LHCN-M2 (cell line): ENCODE measurements around the gene MDH2. TPM values are rescaled to one million over a fixed set of nuclear protein-coding genes. Genes with fewer than 3 reads are reported as not detected.
A peak's percentile ranks its signal among the peaks of the same experiment; 100 is the strongest.
"Not testable (repeated sequence)": the region's sequence is repeated elsewhere in the genome, so short reads cannot be mapped to it uniquely, and the experiment has no call there.

Experiments
- DNase-seq: peaks from one replicate; pipeline ENCODE4 v3.0.0-alpha.2; 2012; ENCODE audit warnings: low read depth
- polyA plus RNA-seq: library from polyadenylated mRNA; unstranded; fragments of >200 nt; gene quantifications from one replicate; pipeline ENCODE4 v1.2.1, GENCODE V29; 2012; ENCODE audit warnings: missing spikeins
- total RNA-seq: library from RNA; depleted of rRNA; stranded (reverse); fragments of >200 nt; gene quantifications from 2 replicates; pipeline ENCODE4 v1.2.3, GENCODE V29; 2014; rRNA removed

The MDH2 gene
- 103 and 104 TPM in 2 replicates for total RNA-seq
- 252 TPM for polyA plus RNA-seq

GRCh38 chr7:76047811-76048667 is at the start of gene MDH2, which contains the start of gene STYXL1:
Gene MDH2, plus strand, starts transcription at chr7:76048106. Its CDS starts 55 bp downstream, at chr7:76048161.
Gene STYXL1, minus strand, starts transcription at chr7:76048000. Its CDS starts 17,477 bp downstream, at chr7:76030523.
- peak; percentile 98 for DNase-seq

- no peak for DNase-seq
Observed at GRCh38 chr7:76000566-76000965, 47.3 kb upstream of the MDH2 start.

GRCh38 chr7:76002139-76002538 is 45.8 kb upstream of the MDH2 start:
- no peak for DNase-seq

GRCh38 chr7:76002822-76003221 is 45.1 kb upstream of the MDH2 start:
- no peak for DNase-seq

- no peak for DNase-seq
Observed at GRCh38 chr7:76003351-76003750, 44.6 kb upstream of the MDH2 start.

GRCh38 chr7:76005004-76005403 is 42.9 kb upstream of the MDH2 start:
- DNase-seq, result not testable (repeated sequence)

GRCh38 chr7:76008156-76008687 is 39.7 kb upstream of the MDH2 start:
- no peak for DNase-seq

GRCh38 chr7:76009672-76010600 is 38.0 kb upstream of the MDH2 start:
- DNase-seq, result peak; percentile 92

- peak; percentile 93 for DNase-seq
Observed at GRCh38 chr7:76011442-76011861, 36.5 kb upstream of the MDH2 start.

- DNase-seq, result no peak
Observed at GRCh38 chr7:76016191-76016947, 31.5 kb upstream of the MDH2 start.

GRCh38 chr7:76018520-76018919 is 29.4 kb upstream of the MDH2 start:
- DNase-seq, result not testable (repeated sequence)

GRCh38 chr7:76020031-76020714 is 27.7 kb upstream of the MDH2 start:
- peak; percentile 72 for DNase-seq

GRCh38 chr7:76022026-76022780 is 25.7 kb upstream of the MDH2 start:
- DNase-seq, result peak; percentile 46

- no peak for DNase-seq
Observed at GRCh38 chr7:76023002-76023401, 24.9 kb upstream of the MDH2 start.

- not testable (repeated sequence) for DNase-seq
Observed at GRCh38 chr7:76029682-76030081, 18.2 kb upstream of the MDH2 start.

GRCh38 chr7:76031964-76032363 is 15.9 kb upstream of the MDH2 start:
- DNase-seq, result no peak

- peak; percentile 82 for DNase-seq
Observed at GRCh38 chr7:76037310-76037709, 10.6 kb upstream of the MDH2 start.

- DNase-seq, result no peak
Observed at GRCh38 chr7:76040126-76040525, 7.8 kb upstream of the MDH2 start.

- DNase-seq, result no peak
Observed at GRCh38 chr7:76044375-76044865, 3.5 kb upstream of the MDH2 start.
